Globus pallidus (tissue), 1 donor: ENCODE results near the gene PLXNA4.

Experiments used
- DNase-seq: peaks from one replicate; pipeline ENCODE4 v3.0.0-alpha.2; 2015; ENCODE audit warnings: low spot score

Gene PLXNA4

GRCh38 chr7:132353936-132354335 is 222.3 kb downstream of the PLXNA4 start:
- no peak for DNase-seq

DNA sequence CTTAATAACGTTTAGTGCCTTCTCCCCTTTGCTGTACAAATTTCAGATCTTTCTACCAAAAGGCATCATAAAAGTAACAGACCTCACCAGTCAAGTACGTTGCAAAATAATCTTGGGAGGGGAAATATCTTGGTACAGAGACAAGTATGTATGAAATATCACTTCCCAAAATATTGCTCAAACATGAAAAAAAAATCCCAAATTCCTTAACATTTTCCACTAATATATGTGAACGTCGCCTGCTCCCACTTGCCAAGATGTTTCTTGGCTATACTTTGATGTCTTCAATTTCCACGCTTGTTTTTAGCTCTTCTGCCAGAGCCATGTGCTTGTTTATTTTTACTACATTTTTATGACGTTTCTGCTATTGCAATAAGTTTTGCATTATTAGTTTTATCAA is 223.5 kb downstream of the PLXNA4 start:
- no peak for DNase-seq

DNA sequence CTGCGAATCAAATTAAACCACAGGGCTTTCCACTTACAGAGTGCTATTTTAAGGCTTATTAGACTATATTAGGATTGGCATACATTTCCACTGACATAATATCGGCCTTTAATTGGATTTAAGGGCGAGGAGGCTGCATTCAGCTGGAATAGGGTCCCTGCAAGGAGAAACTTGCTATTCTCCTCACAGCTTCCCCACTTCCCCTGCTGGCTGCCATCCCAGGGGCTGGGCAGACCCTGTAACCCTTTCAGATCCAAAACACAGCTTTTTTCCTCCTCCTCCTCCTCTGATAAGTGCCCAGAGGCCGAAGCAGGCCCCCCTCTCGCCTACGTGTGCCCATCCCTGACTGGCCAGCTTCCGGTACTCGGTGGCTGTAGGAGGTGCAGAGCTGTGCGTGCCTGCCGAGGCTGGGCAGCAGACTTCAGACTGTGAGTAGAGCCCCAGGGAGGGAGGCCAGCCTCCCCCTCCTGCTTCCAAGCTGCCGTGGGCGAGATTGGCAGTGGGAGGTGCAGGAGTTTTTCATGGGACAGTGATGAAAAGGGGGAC is 224.2 kb downstream of the PLXNA4 start:
- DNase-seq = no peak

- no peak for DNase-seq
Observed at GRCh38 chr7:132350741-132351140, 225.5 kb downstream of the PLXNA4 start.

- no peak for DNase-seq
Observed at GRCh38 chr7:132349075-132349474, 227.2 kb downstream of the PLXNA4 start.

- no peak for DNase-seq
Observed at GRCh38 chr7:132348341-132348740, 227.9 kb downstream of the PLXNA4 start.

- DNase-seq = no peak
Observed at GRCh38 chr7:132347858-132348257, 228.4 kb downstream of the PLXNA4 start.

DNA sequence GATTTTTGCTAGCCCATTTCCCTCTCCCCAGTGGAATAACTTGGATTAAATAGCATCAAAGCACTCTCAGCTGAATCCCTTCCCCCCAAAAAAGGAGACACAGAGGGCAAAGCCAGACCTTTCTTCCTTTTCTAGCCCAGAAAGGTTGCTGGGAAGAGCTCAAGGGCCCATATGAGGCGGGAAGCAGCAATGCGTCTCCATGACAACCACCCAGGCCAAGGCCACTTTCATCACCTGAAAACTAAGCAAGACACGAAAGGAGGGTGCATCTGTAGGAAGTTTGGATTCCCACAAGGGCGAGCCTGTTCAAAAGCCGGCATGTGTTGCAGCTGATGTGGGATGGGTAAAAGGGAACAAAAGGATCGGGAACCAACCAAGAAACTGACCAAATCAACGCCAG is 229.1 kb downstream of the PLXNA4 start:
- DNase-seq = no peak

DNA sequence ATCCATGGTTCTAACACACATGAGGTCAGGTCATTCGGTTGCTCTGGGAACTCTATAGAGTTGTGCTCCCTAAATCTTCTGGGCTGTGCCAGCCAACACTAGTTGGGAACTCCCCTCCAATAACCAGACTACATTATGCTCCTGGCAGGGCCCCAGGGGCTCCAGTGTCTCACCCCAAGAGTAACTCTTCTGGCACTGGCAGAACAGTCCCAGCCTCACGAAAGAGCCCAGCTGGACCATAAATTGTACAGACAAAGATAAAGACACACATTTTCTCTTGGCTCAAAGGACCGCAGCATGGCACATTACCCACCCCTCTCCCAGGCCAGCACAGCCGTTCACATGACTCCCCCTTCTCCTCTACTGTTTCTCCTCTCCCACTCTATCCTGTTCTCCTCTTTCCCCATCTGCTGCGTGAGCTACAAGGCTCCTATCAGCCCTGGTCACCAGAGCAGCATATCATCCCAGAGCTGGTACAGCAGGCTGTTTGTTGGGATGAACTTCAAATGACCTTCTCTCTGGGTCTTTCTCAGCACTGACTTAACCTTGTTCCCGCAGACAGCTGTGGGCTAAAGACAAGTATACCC is 230.6 kb downstream of the PLXNA4 start:
- DNase-seq = no peak

DNA sequence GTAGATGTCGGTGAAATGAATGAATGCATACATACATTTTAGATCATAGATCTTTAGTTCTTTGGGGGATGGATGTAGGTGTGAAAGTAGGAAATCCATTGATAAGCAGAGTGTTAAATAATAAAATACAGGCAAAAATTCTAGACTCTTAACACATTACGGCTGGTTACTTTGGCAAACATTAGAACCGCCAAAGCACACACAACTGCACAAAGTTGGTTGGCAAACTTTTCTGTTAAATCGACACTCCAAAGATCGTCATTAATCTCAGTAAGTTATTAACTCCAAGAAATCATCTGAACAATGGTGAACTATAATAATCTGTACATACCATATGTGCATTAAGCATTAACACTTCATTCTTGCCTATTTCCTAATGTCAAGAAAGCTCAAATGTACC is 231.2 kb downstream of the PLXNA4 start:
- DNase-seq = no peak

- DNase-seq = no peak
Observed at GRCh38 chr7:132343199-132343598, 233.1 kb downstream of the PLXNA4 start.

DNA sequence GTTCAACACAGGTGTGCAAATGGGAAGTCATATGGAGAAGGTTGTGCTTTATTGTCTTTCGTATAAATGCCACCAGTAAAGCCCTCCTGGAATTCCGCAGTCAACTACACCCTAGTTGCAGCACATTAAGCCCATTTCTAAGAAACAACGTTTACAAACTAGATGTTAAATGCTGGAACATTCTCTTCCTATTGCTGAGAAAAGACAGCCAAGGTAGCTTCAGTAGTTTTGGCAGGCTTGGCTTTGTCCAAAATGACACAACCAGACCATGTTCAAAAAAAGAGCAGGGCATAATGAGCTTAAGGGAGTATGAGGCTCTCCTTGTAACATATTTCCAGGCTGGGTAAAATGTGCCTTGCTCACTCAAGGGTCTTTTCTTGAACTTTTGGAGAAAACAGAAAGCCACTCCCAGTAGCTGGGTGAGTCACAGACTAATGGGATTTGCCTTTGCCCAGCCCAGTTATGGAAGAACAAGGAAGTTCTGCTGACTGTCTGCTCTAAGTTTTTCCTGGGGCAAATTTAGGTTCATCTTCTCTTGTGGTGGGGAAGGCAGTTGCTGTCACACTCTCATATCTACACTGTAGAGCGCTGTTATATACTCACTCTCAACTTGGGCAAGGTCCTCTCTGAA is 238.7 kb downstream of the PLXNA4 start:
- DNase-seq = no peak

DNA sequence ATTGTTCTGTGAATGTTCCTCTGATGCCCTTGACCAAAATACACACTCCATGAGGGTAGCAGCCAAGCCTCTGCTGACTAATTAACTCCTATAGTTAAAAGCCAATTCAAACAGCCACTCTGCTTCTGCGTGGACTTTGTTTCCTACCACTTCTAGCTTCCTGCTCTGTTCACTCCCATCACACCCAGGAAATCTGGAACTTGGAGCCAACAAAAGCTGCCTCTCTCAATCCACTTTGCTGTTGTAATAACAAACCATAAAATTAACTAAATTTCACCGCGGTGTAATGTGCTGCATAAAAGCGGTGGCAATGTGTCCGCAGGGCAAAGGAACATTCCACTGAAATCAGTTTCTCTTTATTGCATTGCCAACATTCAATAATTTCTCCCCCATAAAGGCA is 239.5 kb downstream of the PLXNA4 start:
- no peak for DNase-seq

GRCh38 chr7:132333301-132333700 is 243.0 kb downstream of the PLXNA4 start:
- no peak for DNase-seq

DNA sequence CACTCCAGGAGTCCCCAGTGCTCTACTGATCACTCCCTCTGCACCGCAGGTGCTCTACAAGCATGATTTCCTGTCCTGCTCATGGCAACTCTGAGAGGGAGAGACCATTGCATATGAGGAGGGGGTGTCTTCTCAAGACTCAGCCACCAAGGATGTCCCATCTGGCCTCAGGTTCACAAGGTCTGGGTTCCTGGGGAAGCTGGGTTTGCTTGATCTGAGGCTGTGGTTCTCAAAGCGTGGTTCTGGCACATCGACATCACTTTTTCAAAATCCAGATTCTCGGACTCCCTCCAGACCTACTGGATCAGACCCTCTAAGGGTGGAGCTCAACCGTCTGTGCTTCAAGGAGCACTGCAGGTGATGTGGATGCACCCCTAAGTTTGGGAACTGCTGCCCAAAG is 247.5 kb downstream of the PLXNA4 start:
- DNase-seq = no peak

- DNase-seq = no peak
Observed at GRCh38 chr7:132328047-132328620, 248.1 kb downstream of the PLXNA4 start.

DNA sequence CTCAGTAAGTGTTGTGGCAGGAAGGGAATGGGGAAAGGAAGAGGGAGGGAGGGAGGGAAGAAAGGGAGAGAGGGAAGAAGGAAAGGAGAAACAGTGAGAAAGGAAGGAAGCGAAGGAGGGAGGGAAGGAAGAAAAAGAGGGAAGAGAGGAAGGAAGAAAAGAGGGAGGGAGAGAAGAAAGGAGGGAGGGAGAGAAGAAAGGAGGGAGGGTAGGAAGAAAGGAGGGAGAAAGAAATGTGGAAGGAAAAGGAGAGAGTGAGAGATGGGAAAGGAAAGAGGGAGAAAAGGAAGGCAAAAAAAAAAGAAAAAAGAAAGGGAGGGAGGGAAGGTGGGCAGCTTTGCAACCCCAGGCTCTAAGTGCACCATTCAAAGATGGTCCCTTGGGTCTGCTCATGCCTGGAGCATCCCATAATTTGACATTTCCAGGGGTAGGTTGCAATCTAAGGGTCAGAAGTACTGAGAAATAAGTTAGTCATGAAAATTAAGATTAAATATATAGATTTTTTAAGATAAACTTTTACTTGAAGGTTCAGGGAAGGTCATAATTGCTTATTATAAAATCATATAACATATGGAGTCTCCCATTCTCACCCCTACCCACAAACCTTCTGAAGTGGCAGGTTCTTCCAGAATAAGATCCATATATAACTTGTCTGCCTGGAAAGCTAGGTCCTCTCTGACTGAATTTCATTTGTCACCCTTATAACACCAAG is 249.2 kb downstream of the PLXNA4 start:
- DNase-seq = no peak

GRCh38 chr7:132322970-132323369 is 253.3 kb downstream of the PLXNA4 start:
- no peak for DNase-seq

- no peak for DNase-seq
Observed at GRCh38 chr7:132321387-132321786, 254.9 kb downstream of the PLXNA4 start.

DNA sequence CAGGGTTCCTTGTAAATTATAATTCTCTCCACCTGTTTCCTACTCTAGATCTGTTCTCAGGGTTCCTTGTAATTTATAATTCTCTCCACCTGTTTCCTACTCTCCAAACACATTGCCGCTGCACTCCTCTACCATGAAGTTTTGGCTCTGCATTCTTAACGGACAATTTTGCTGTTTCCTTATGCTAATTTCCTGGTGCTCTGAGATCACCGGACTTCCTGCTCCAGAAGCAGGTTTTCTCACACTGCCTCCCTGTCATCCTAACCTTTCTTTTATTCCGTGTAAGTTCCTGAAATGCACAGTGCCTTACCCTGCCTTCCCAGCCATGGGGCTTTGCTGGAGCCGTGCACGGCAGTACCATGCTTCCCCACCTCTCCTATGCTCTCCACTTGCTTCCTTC is 256.8 kb downstream of the PLXNA4 start:
- no peak for DNase-seq

DNA sequence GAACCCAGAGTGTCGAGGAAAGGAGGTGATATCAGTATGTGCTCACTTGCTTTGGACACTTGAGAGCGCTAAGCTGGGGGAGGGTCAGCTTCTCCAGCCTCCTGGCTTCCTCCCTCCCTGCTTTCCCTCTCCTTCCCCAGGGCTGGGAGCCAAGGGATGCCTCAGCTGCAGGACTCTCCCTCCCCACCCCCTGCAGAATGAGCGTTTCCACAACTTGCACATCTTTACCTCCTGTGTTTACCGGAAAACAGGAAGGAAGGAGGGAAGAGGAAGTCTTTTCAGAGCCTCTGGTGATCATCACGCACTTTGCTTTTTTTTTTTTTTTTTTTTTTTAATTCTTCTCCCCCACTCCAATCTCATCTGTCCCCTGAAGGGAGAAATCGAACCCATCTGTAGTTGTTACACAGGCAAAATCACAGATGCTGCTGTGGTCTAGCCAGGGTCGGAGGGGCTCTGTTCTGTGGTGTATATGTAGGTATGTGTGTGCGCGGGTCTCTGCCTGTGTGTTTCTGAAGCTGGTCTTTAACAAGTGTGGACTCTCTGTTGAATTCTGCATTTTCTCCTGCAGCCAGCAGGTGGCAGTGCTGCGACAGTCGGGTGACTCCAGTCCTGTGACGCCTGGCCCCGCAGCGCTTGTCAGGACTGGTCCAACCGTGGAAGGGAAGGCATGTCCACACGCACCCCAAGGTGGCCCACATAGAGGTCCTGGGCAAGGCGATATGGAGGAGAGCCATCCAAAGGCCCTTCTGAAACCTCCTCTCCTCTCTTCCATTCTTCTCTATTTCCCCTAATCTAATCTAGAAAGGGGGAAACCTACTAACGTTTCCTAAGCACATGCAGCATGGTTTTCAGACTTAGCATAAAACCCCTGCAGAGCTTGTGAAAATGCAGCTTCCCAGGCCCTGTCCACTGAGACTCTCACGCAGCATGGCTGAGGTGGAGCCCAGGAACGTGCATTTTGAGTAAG is 257.6 kb downstream of the PLXNA4 start:
- DNase-seq = peak; percentile 76
